HG03139 (cell line): ENCODE results near the gene SRSF3.
"Not testable (repeated sequence)": the region's sequence is repeated elsewhere in the genome, so short reads cannot be mapped to it uniquely, and the experiment has no call there.

Experiments
- ATAC-seq: cut with Tn5 transposase; IDR thresholded peaks from one replicate; pipeline ENCODE4 v1.9.1; 2021; ENCODE audit not compliant: unreplicated experiment

Gene SRSF3

GRCh38 chr6:36594029-36594815 lies at the start of gene SRSF3:
TSS of gene SRSF3 (plus strand) at chr6:36594362. CDS start at chr6:36596763, 2,401 bp downstream.
- ATAC-seq: peak; percentile 80

GRCh38 chr6:36545767-36546307 lies 48.3 kb upstream of the SRSF3 start:
- ATAC-seq: no peak

GRCh38 chr6:36546308-36546919 lies 47.7 kb upstream of the SRSF3 start:
- ATAC-seq: no peak

- peak; percentile 79 for ATAC-seq
Observed at GRCh38 chr6:36546920-36547645, 47.1 kb upstream of the SRSF3 start, which contains the start of gene STK38. TSS of gene STK38 (minus strand) at chr6:36547479. CDS start at chr6:36540202, 7,277 bp downstream.

- no peak for ATAC-seq
Observed at GRCh38 chr6:36547646-36548400, 46.3 kb upstream of the SRSF3 start.

GRCh38 chr6:36548401-36548743 lies 45.8 kb upstream of the SRSF3 start:
- no peak for ATAC-seq

GRCh38 chr6:36550473-36551000 lies 43.6 kb upstream of the SRSF3 start:
- ATAC-seq: no peak

GRCh38 chr6:36555750-36556252 lies 38.4 kb upstream of the SRSF3 start:
- ATAC-seq: no peak

GRCh38 chr6:36556281-36556680 lies 37.9 kb upstream of the SRSF3 start:
- no peak for ATAC-seq

- no peak for ATAC-seq
Observed at GRCh38 chr6:36559011-36559793, 35.0 kb upstream of the SRSF3 start.

GRCh38 chr6:36560822-36561221 lies 33.3 kb upstream of the SRSF3 start:
- ATAC-seq: no peak

- ATAC-seq: no peak
Observed at GRCh38 chr6:36563237-36563927, 30.8 kb upstream of the SRSF3 start.

- no peak for ATAC-seq
Observed at GRCh38 chr6:36563928-36564284, 30.3 kb upstream of the SRSF3 start.

GRCh38 chr6:36566418-36566905 lies 27.7 kb upstream of the SRSF3 start:
- no peak for ATAC-seq

- ATAC-seq: no peak
Observed at GRCh38 chr6:36570264-36570663, 23.9 kb upstream of the SRSF3 start.

GRCh38 chr6:36571122-36572043 lies 22.8 kb upstream of the SRSF3 start:
- ATAC-seq: no peak

- ATAC-seq: not testable (repeated sequence)
Observed at GRCh38 chr6:36572353-36573311, 21.5 kb upstream of the SRSF3 start.
